Colonic mucosa (tissue), 4 donors: ENCODE measurements around the gene TMEM235. TPM values are rescaled to one million over a fixed set of nuclear protein-coding genes. Genes with fewer than 3 reads are reported as not detected.

Experiments used
- DNase-seq: peaks from one replicate; pipeline ENCODE4 v3.0.0-alpha.2; 2020
- H3K27ac ChIP-seq: fragments of 200-600 bp; one replicate; pipeline ENCODE4 v1.8.0; 2021
- H3K27me3 ChIP-seq: fragments of 200-600 bp; one replicate; pipeline ENCODE4 v1.8.0; 2021
- H3K36me3 ChIP-seq: fragments of 200-600 bp; one replicate; pipeline ENCODE4 v1.8.0; 2021
- H3K4me1 ChIP-seq: fragments of 200-600 bp; one replicate; pipeline ENCODE4 v1.8.0; 2021; ENCODE audit warnings: mild to moderate bottlenecking
- H3K4me3 ChIP-seq: fragments of 200-600 bp; one replicate; pipeline ENCODE4 v1.8.0; 2021
- H3K9ac ChIP-seq, 2 donors: one replicate each; pipeline ENCODE4 v1.7.0; 2013; ENCODE audit warnings: control low read depth in 2 of 2, low read depth in 2 of 2, low read length in 2 of 2
- H3K9me3 ChIP-seq: fragments of 200-600 bp; one replicate; pipeline ENCODE4 v1.8.0; 2021
- CTCF ChIP-seq: fragments of 200-600 bp; IDR thresholded peaks from one replicate; pipeline ENCODE4 v1.8.0; 2022; ENCODE audit warnings: antibody characterized with exemption, mild to moderate bottlenecking
- intact Hi-C: fragments of 100-400 bp; cut with DNase I; formaldehyde crosslinking; loops from one replicate; pipeline ENCODE4 v1.14.1; 2022
- total RNA-seq, 2 donors: library from RNA; stranded (reverse); fragmentation: NEBNext Ultra II Directional in 1 of 2; extraction: Animal tissue kit (Norgen Biotek cat#: 25700) in 1 of 2; gene quantifications; one replicate each; pipeline ENCODE4 v1.2.1, GENCODE V29; 2021
- donor health status: healthy.
- donor health status: DM: no; HTN: no; CAD: no.
- donor health status: DM: no; HTN: no; CAD: no.

TMEM235 gene
- total RNA-seq, 2 donors from 2014 or later, result not detected

GRCh38 chr17:78241277-78242023 lies 10.0 kb downstream of the TMEM235 start:
- H3K9ac ChIP-seq, result no peak overlapping the region
- no peak for DNase-seq
- no peak overlapping the region for H3K27ac ChIP-seq
- no peaks in the 10 kb centered on the region for H3K36me3 ChIP-seq
- H3K4me3 ChIP-seq, result no peak overlapping the region
- H3K9me3 ChIP-seq, result no peaks in the 10 kb centered on the region
- TF ChIP-seq CTCF, result no peak
- H3K27me3 ChIP-seq, result no peaks in the 10 kb centered on the region
- intact Hi-C loops, result no loop called here
- H3K4me1 ChIP-seq, result no peaks in the 10 kb centered on the region

GRCh38 chr17:78242024-78242742 lies 10.8 kb downstream of the TMEM235 start:
- DNase-seq, result no peak
- intact Hi-C loops, result no loop called here
- TF ChIP-seq CTCF, result no peak
- H3K9me3 ChIP-seq, result no peaks in the 10 kb centered on the region
- H3K4me3 ChIP-seq, result no peak overlapping the region
- no peaks in the 10 kb centered on the region for H3K36me3 ChIP-seq
- H3K27me3 ChIP-seq, result no peaks in the 10 kb centered on the region
- no peak overlapping the region for H3K27ac ChIP-seq
- no peak overlapping the region for H3K9ac ChIP-seq
- H3K4me1 ChIP-seq, result no peaks in the 10 kb centered on the region

GRCh38 chr17:78247304-78247703 lies 15.9 kb downstream of the TMEM235 start:
- no peak for TF ChIP-seq CTCF
- intact Hi-C loops, result no loop called here
- no peak overlapping the region for H3K27ac ChIP-seq

GRCh38 chr17:78248051-78248914 lies 16.9 kb downstream of the TMEM235 start:
- Histone ChIP-seq H3K27ac (no peak overlapping the region), H3K4me3 (no peak overlapping the region), H3K9me3 (no peaks in the 10 kb centered on the region), H3K4me1 (peaks cover 12% of the 10 kb centered on the region), H3K27me3 (no peaks in the 10 kb centered on the region), H3K9ac (no peak overlapping the region), H3K36me3 (no peaks in the 10 kb centered on the region)
- intact Hi-C loops, result no loop called here
- DNase-seq, result no peak
- no peak for TF ChIP-seq CTCF

More at GRCh38 chr17:78247304-78247703, 15.9 kb downstream of the TMEM235 start:
- H3K27me3 ChIP-seq, result no peaks in the 10 kb centered on the region
- H3K4me1 ChIP-seq, result peaks cover 12% of the 10 kb centered on the region
- H3K4me3 ChIP-seq, result no peak overlapping the region
- H3K9me3 ChIP-seq, result no peaks in the 10 kb centered on the region
- no peak for DNase-seq
- no peak overlapping the region for H3K9ac ChIP-seq
- no peaks in the 10 kb centered on the region for H3K36me3 ChIP-seq

- no peaks in the 10 kb centered on the region for H3K36me3 ChIP-seq
- intact Hi-C loops, result no loop called here
- peaks cover 12% of the 10 kb centered on the region for H3K4me1 ChIP-seq
- TF ChIP-seq CTCF, result no peak
- no peak for DNase-seq
- no peaks in the 10 kb centered on the region for H3K27me3 ChIP-seq
- H3K9ac ChIP-seq, result no peak overlapping the region
- no peaks in the 10 kb centered on the region for H3K9me3 ChIP-seq
- H3K27ac ChIP-seq, result no peak overlapping the region
- no peak overlapping the region for H3K4me3 ChIP-seq
Observed at GRCh38 chr17:78249074-78249817, 17.8 kb downstream of the TMEM235 start.
